PC-3 (cell line): ENCODE data around the gene MMP14. TPM values are rescaled to one million over a fixed set of nuclear protein-coding genes. Genes with fewer than 3 reads are reported as not detected.
A peak's percentile ranks its signal among the peaks of the same experiment; 100 is the strongest.
"Not testable (repeated sequence)": the region's sequence is repeated elsewhere in the genome, so short reads cannot be mapped to it uniquely, and the experiment has no call there.

ENCODE experiments used
- ATAC-seq: fragments of 200-7000 bp; cut with Tn5 transposase; 2 replicates; pipeline ENCODE4 v1.9.1; 2020; ENCODE audit warnings: mild to moderate bottlenecking, moderate library complexity
- BruUV-seq: library from RNA; stranded (reverse); fragments of 400-500 nt; replicated peaks from 2 replicates; lab custom pipeline; 2021; lab: Mats Ljungman, UMichigan
- CTCF ChIA-PET: fragments of 300-600 bp; sonication (Branson Sonifier 250); formaldehyde crosslinking; loops from one replicate; lab custom pipeline; 2022; ENCODE audit warnings: antibody characterized with exemption; lab: Charles Lee
- POLR2A ChIA-PET: fragments of 300-600 bp; sonication (Branson Sonifier 250); formaldehyde crosslinking; loops from one replicate; lab custom pipeline; 2022; ENCODE audit warnings: antibody characterized with exemption; ENCODE audit not compliant: unreplicated experiment; lab: Charles Lee
- DNase-seq: peaks from one replicate; pipeline ENCODE4 v3.0.0-alpha.2; 2015
- H2AFZ ChIP-seq: fragments of 300-600 bp; sonication (generic); 2 replicates; pipeline ENCODE4 v1.6.0; 2016; ENCODE audit warnings: antibody characterized with exemption, low read length
- H3F3A ChIP-seq: fragments of 300-600 bp; sonication (generic); one replicate; pipeline ENCODE4 v1.6.0; 2017; ENCODE audit warnings: antibody characterized with exemption, low read length, control low read depth, mild to moderate bottlenecking; ENCODE audit not compliant: unreplicated experiment
- H3K27ac ChIP-seq: fragments of 300-600 bp; sonication (generic); 2 replicates; pipeline ENCODE4 v1.5.1; 2016; ENCODE audit warnings: mild to moderate bottlenecking, low read length
- H3K27me3 ChIP-seq: fragments of 300-600 bp; sonication (generic); 2 replicates; pipeline ENCODE4 v1.6.1; 2016; ENCODE audit warnings: low read length, mixed read lengths
- H3K36me3 ChIP-seq: fragments of 300-600 bp; sonication (generic); 2 replicates; pipeline ENCODE4 v1.6.1; 2016; ENCODE audit warnings: low read depth, mixed run types, low read length, mixed read lengths
- H3K4me1 ChIP-seq: fragments of 300-600 bp; sonication (generic); 2 replicates; pipeline ENCODE4 v1.5.1; 2016; ENCODE audit warnings: low read length; ENCODE audit not compliant: insufficient read depth
- H3K4me2 ChIP-seq: fragments of 300-600 bp; sonication (generic); 2 replicates; pipeline ENCODE4 v1.6.0; 2016; ENCODE audit warnings: low read length
- H3K4me3 ChIP-seq: fragments of 300-600 bp; sonication (generic); 2 replicates; pipeline ENCODE4 v1.5.1; 2016; ENCODE audit warnings: mild to moderate bottlenecking, low read length, mixed read lengths
- H3K79me2 ChIP-seq: fragments of 300-600 bp; sonication (generic); 2 replicates; pipeline ENCODE4 v1.6.1; 2017; ENCODE audit warnings: low read length, mixed read lengths
- H3K9ac ChIP-seq: fragments of 300-600 bp; sonication (generic); 2 replicates; pipeline ENCODE4 v1.6.0; 2016; ENCODE audit warnings: mild to moderate bottlenecking, low read length
- H3K9me2 ChIP-seq: fragments of 300-600 bp; sonication (generic); replicated peaks from 2 replicates; pipeline ENCODE4 v1.6.1; 2016; ENCODE audit warnings: mixed run types, low read length, mixed read lengths
- H3K9me3 ChIP-seq: fragments of 300-600 bp; sonication (generic); 2 replicates; pipeline ENCODE4 v1.6.1; 2016; ENCODE audit warnings: low read length, mixed read lengths
- H4K20me1 ChIP-seq: fragments of 300-600 bp; sonication (generic); 2 replicates; pipeline ENCODE4 v1.6.1; 2016; ENCODE audit warnings: low read length, mixed read lengths
- CTCF ChIP-seq: fragments of 300-600 bp; sonication (generic); conservative IDR thresholded peaks from 2 replicates; pipeline ENCODE4 v1.5.1; 2017; ENCODE audit warnings: antibody characterized with exemption, low read depth, mild to moderate bottlenecking, low read length
- EZH2 ChIP-seq: fragments of 300-600 bp; sonication (generic); IDR thresholded peaks from one replicate; pipeline ENCODE4 v1.6.1; 2017; ENCODE audit warnings: antibody characterized with exemption, mild to moderate bottlenecking, low read length; ENCODE audit not compliant: unreplicated experiment
- EZH2phosphoT487 ChIP-seq: fragments of 300-600 bp; sonication (generic); IDR thresholded peaks from 2 replicates; pipeline ENCODE4 v1.6.1; 2018; ENCODE audit warnings: mild to moderate bottlenecking, antibody characterized with exemption, low read length, borderline replicate concordance
- intact Hi-C: fragments of 100-400 bp; cut with micrococcal nuclease; formaldehyde crosslinking; loops from 2 replicates; pipeline ENCODE4 v1.9.0; 2023
- total RNA-seq: library from RNA; depleted of rRNA; stranded (reverse); fragments of >200 nt; gene quantifications from 2 replicates; pipeline ENCODE4 v1.2.3, GENCODE V29; 2014

Gene MMP14
- total RNA-seq, 1 experiment from 2014 or later, result 80.4 TPM

DNA sequence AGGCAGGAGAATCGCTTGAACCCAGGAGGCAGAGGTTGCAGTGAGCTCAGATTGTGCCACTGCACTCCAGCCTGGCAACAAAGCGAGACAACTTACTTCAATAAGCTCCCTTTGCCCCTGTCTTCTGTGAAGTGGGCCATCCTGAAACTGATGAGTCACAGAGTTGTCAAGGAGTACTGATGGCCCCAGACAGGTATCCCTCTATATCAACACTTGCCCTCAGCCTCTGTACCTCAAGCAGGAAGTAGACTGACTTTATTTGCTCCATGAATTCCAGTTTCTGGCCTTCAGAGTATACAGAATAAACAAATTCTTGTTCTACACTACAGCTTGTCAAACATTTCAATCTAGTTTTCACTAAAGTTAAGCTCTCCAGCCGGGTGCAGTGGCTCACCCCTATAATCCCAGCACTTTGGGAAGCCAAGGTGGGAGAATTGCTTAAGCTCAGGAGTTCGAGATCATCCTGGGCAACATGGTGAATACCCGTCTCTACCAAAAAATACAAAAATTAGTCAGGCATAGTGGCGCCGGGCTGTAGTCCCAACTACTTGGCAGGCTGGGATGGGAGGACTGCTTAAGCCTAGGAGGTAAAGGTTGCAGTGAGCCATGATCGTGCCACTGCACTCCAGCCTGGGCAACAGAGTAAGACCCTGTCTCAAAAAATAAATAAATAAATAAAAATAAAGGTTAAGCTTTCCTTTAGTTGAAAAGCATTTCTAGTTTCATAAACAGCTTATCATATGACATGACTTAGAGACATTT is 18.8 kb downstream of the MMP14 start:
- no peaks in the 10 kb centered on the region for H3K36me3 ChIP-seq
- H3K4me2 ChIP-seq, result no peak overlapping the region
- no peak overlapping the region for H3K27ac ChIP-seq
- POLR2A ChIA-PET, result interaction anchor here (0.6 kb wide), 1 partner anchor 266 kb away, joined by 3 read pairs; no protein-coding TSS in a partner anchor
- no peaks in the 10 kb centered on the region for H4K20me1 ChIP-seq
- CTCF ChIA-PET, result interaction anchor here (0.5 to 1.2 kb wide), 5 partner anchors 16 to 1453 kb away, joined by 3 to 5 read pairs (median 3); partner anchors contain the start of genes CIDEB and LRP10
- no peaks in the 10 kb centered on the region for H3K27me3 ChIP-seq
- no peak overlapping the region for H3K4me3 ChIP-seq
- no TSS peak for BruUV-seq
- TF ChIP-seq EZH2phosphoT487 (no peak), EZH2 (no peak), CTCF (no peak)
- peaks cover 37% of the 10 kb centered on the region for H3K4me1 ChIP-seq
- H3K9me2 ChIP-seq, result no peaks in the 10 kb centered on the region
- ATAC-seq (no peak), DNase-seq (peak; percentile 52)
- intact Hi-C loops, result loop anchor here (5.0 to 10.0 kb wide), 2 partner anchors 283 to 460 kb away; no protein-coding TSS in a partner anchor
- no peak overlapping the region for H2AFZ ChIP-seq
- no peak overlapping the region for H3K9ac ChIP-seq
- no peaks in the 10 kb centered on the region for H3K79me2 ChIP-seq
- no peaks in the 10 kb centered on the region for H3K9me3 ChIP-seq
- no peaks in the 10 kb centered on the region for H3F3A ChIP-seq

DNA sequence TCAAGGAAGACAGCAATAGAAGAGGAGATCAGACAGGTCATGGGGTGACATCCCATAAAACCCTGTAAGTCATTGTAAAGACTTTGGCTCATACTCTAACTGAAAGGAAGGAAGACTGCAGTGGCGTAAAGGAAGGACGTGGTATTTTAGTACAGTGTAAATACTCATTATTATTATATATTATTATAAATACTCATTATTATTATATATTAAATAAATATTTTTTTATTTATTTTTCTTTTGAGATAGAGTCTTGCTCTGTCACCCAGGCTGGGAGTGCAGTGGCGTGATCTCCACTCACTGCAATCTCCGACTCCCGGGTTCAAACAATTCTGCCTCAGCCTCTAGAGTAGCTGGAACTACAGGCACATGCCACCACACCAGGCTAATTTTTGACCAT is 20.0 kb downstream of the MMP14 start:
- peaks cover 24% of the 10 kb centered on the region for H3K4me1 ChIP-seq
- intact Hi-C loops, result loop anchor here (10.0 kb wide), 1 partner anchor 462 kb away; no protein-coding TSS in a partner anchor
- H3K36me3 ChIP-seq, result no peaks in the 10 kb centered on the region
- no peaks in the 10 kb centered on the region for H3K27me3 ChIP-seq
- H3K4me3 ChIP-seq, result no peak overlapping the region
- no peaks in the 10 kb centered on the region for H3K79me2 ChIP-seq
- no peaks in the 10 kb centered on the region for H3F3A ChIP-seq
- ChIA-PET CTCF (interaction anchor here (0.6 kb wide), 1 partner anchor 130 kb away, joined by 3 read pairs; no protein-coding TSS in a partner anchor), POLR2A (no interaction called here)
- no peaks in the 10 kb centered on the region for H4K20me1 ChIP-seq
- H3K4me2 ChIP-seq, result no peak overlapping the region
- no peak for ATAC-seq
- no TSS peak for BruUV-seq
- no peak overlapping the region for H3K27ac ChIP-seq
- H3K9ac ChIP-seq, result no peak overlapping the region
- TF ChIP-seq EZH2 (no peak), CTCF (no peak), EZH2phosphoT487 (no peak)
- no peaks in the 10 kb centered on the region for H3K9me2 ChIP-seq
- no peaks in the 10 kb centered on the region for H3K9me3 ChIP-seq
- H2AFZ ChIP-seq, result no peak overlapping the region
- no peak for DNase-seq

DNA sequence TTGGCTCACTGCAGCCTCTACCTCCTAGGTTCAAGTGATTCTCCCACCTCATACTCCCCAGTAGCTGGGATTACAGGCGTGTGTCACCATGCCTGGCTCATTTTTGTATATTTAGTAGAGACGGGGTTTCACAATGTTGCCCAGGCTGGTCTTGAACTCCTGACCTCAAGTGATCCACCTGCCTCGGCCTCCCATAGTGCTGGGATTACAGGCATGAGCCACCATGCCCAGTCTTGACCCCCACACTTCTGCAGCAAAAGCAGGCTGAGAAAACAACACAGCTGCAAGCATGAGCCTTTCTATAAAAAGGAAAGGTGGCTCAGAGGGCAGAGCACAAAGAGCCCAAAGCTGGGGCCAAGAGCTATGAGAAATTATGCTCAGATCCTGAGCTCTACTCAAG is 24.0 kb downstream of the MMP14 start:
- H3K9me2 ChIP-seq, H3K4me1 ChIP-seq, H3K9ac ChIP-seq, H2AFZ ChIP-seq, H3F3A ChIP-seq, BruUV-seq, intact Hi-C loops, ATAC-seq, H3K79me2 ChIP-seq, H4K20me1 ChIP-seq, H3K36me3 ChIP-seq, H3K4me3 ChIP-seq, H3K27ac ChIP-seq, DNase-seq, H3K27me3 ChIP-seq, H3K9me3 ChIP-seq, H3K4me2 ChIP-seq: not testable (repeated sequence)
- CTCF ChIA-PET, result interaction anchor here (0.7 kb wide), 1 partner anchor 182 kb away, joined by 3 read pairs; no protein-coding TSS in a partner anchor
- POLR2A ChIA-PET, result interaction anchor here (0.6 kb wide), 2 partner anchors 234 to 271 kb away, joined by 5 to 17 read pairs; no protein-coding TSS in a partner anchor
